IMR-90 (cell line): Measurements from ENCODE around the gene AHSG. TPM values are rescaled to one million over a fixed set of nuclear protein-coding genes. Genes with fewer than 3 reads are reported as not detected.
A peak's percentile ranks its signal among the peaks of the same experiment; 100 is the strongest.

ENCODE experiments used
- ATAC-seq: fragments of 200-7000 bp; cut with Tn5 transposase; 2 replicates; pipeline ENCODE4 v1.9.1; 2020; ENCODE audit warnings: low read depth, mild to moderate bottlenecking, moderate library complexity
- BruUV-seq: library from RNA; stranded (reverse); fragments of 400-500 nt; replicated peaks from 2 replicates; lab custom pipeline; 2021; lab: Mats Ljungman, UMichigan
- CTCF ChIA-PET: fragments of 300-600 bp; formaldehyde crosslinking; extraction: SDS; loops from one replicate; lab custom pipeline; 2021; ENCODE audit warnings: antibody characterized with exemption; lab: Yijun Ruan, JAX
- POLR2A ChIA-PET: fragments of 300-600 bp; sonication (Branson Sonifier 250); formaldehyde crosslinking; loops from one replicate; lab custom pipeline; 2022; ENCODE audit warnings: antibody characterized with exemption; ENCODE audit not compliant: unreplicated experiment; lab: Charles Lee
- DNase-seq: peaks from one replicate; pipeline ENCODE4 v3.0.0; 2013
- H2AFZ ChIP-seq: replicated peaks from 2 replicates; pipeline ENCODE3; 2013; ENCODE audit warnings: low read length, mild to moderate bottlenecking; ENCODE audit not compliant: poor library complexity
- H2AK5ac ChIP-seq: 2 replicates; pipeline ENCODE4 v1.6.1; 2013; ENCODE audit warnings: low read depth, low read length, inconsistent platforms
- H2AK9ac ChIP-seq: replicated peaks from 2 replicates; pipeline ENCODE3; 2013; ENCODE audit warnings: mild to moderate bottlenecking, low read depth, low read length, moderate library complexity; ENCODE audit not compliant: poor library complexity
- H2BK120ac ChIP-seq: 2 replicates; pipeline ENCODE4 v1.6.1; 2013; ENCODE audit warnings: low read depth, low read length, inconsistent platforms
- H2BK15ac ChIP-seq: 3 replicates; pipeline ENCODE4 v1.6.1; 2013; ENCODE audit warnings: low read depth, low read length, inconsistent platforms
- H2BK20ac ChIP-seq: 2 replicates; pipeline ENCODE4 v1.6.1; 2013; ENCODE audit warnings: low read depth, mild to moderate bottlenecking, inconsistent platforms, low read length, moderate library complexity
- H2BK5ac ChIP-seq: 2 replicates; pipeline ENCODE4 v1.6.1; 2013; ENCODE audit warnings: mild to moderate bottlenecking, low read depth, low read length, inconsistent platforms; ENCODE audit not compliant: poor library complexity, severe bottlenecking
- H3K14ac ChIP-seq: replicated peaks from 2 replicates; pipeline ENCODE4 v1.6.1; 2013; ENCODE audit warnings: low read depth, low read length, inconsistent platforms
- H3K18ac ChIP-seq: 2 replicates; pipeline ENCODE4 v1.6.1; 2013; ENCODE audit warnings: low read depth, low read length, control low read depth
- H3K23ac ChIP-seq: 2 replicates; pipeline ENCODE4 v1.6.1; 2013; ENCODE audit warnings: low read depth, low read length, inconsistent platforms
- H3K27ac ChIP-seq: 2 replicates; pipeline ENCODE4 v1.5.1; 2013; ENCODE audit warnings: mild to moderate bottlenecking, control low read depth, low read length; ENCODE audit not compliant: insufficient read depth
- H3K27me3 ChIP-seq: 2 replicates; pipeline ENCODE4 v1.6.1; 2013; ENCODE audit warnings: low read length; ENCODE audit not compliant: control insufficient read depth, insufficient read depth
- H3K36me3 ChIP-seq: 2 replicates; pipeline ENCODE4 v1.6.1; 2013; ENCODE audit warnings: low read length, mixed read lengths; ENCODE audit not compliant: control insufficient read depth, insufficient read depth
- H3K4ac ChIP-seq: 2 replicates; pipeline ENCODE4 v1.6.1; 2013; ENCODE audit warnings: low read depth, low read length, inconsistent platforms
- H3K4me1 ChIP-seq: 2 replicates; pipeline ENCODE4 v1.6.1; 2013; ENCODE audit warnings: low read length, mixed read lengths; ENCODE audit not compliant: control insufficient read depth, insufficient read depth
- H3K4me2 ChIP-seq: 2 replicates; pipeline ENCODE4 v1.6.1; 2013; ENCODE audit warnings: low read depth, mild to moderate bottlenecking, control low read depth, low read length, moderate library complexity
- H3K4me3 ChIP-seq: 2 replicates; pipeline ENCODE4 v1.5.1; 2013; ENCODE audit warnings: low read depth, mild to moderate bottlenecking, control low read depth, low read length, moderate library complexity; ENCODE audit not compliant: insufficient read depth
- H3K56ac ChIP-seq: 2 replicates; pipeline ENCODE4 v1.6.1; 2013; ENCODE audit warnings: low read length, inconsistent platforms; ENCODE audit not compliant: insufficient read depth; ENCODE audit errors: extremely low read depth
- H3K79me1 ChIP-seq, 2 experiments: 2 replicates each; pipeline ENCODE4 v1.6.1; 2013; ENCODE audit warnings: low read length in 2 of 2, inconsistent platforms in 1 of 2, low read depth in 1 of 2
- H3K9ac ChIP-seq: 2 replicates; pipeline ENCODE4 v1.6.1; 2013; ENCODE audit warnings: low read depth, low read length, control low read depth
- H3K9me1 ChIP-seq: 2 replicates; pipeline ENCODE4 v1.6.1; 2013; ENCODE audit warnings: low read length, inconsistent platforms; ENCODE audit not compliant: insufficient read depth
- H3K9me3 ChIP-seq: 2 replicates; pipeline ENCODE4 v1.6.1; 2013; ENCODE audit warnings: low read length; ENCODE audit not compliant: control insufficient read depth, insufficient read depth
- H4K20me1 ChIP-seq: 2 replicates; pipeline ENCODE4 v1.6.1; 2013; ENCODE audit warnings: low read length, inconsistent platforms; ENCODE audit not compliant: insufficient read depth
- H4K5ac ChIP-seq: 2 replicates; pipeline ENCODE4 v1.6.1; 2013; ENCODE audit warnings: mild to moderate bottlenecking, low read depth, low read length, control low read depth
- H4K8ac ChIP-seq, 2 experiments: 2 replicates each; pipeline ENCODE4 v1.6.1; 2013; ENCODE audit warnings: low read depth in 2 of 2, low read length in 2 of 2, control low read depth in 1 of 2, inconsistent platforms in 1 of 2
- H4K91ac ChIP-seq: 2 replicates; pipeline ENCODE4 v1.6.1; 2013; ENCODE audit warnings: low read depth, low read length, inconsistent platforms; ENCODE audit not compliant: insufficient read depth
- BHLHE40 ChIP-seq: fragments of 150-350 bp; IDR thresholded peaks from 2 replicates; pipeline ENCODE4 v1.6.1; 2016; ENCODE audit warnings: mild to moderate bottlenecking, low read depth, low read length
- CEBPB ChIP-seq: IDR thresholded peaks from 2 replicates; pipeline ENCODE4 v1.6.1; 2012; ENCODE audit warnings: low read depth, low read length, improper control_type of control experiment
- FOS ChIP-seq: fragments of 150-350 bp; IDR thresholded peaks from 2 replicates; pipeline ENCODE4 v1.6.1; 2016; ENCODE audit warnings: low read depth, low read length
- MAZ ChIP-seq: IDR thresholded peaks from 2 replicates; pipeline ENCODE4 v1.6.1; 2012; ENCODE audit warnings: low read depth, mild to moderate bottlenecking, low read length, improper control_type of control experiment, moderate library complexity, borderline replicate concordance
- RCOR1 ChIP-seq: IDR thresholded peaks from 2 replicates; pipeline ENCODE4 v1.6.1; 2012; ENCODE audit warnings: mild to moderate bottlenecking, low read length, improper control_type of control experiment; ENCODE audit not compliant: insufficient replicate concordance
- SMC3 ChIP-seq: fragments of 150-350 bp; IDR thresholded peaks from 2 replicates; pipeline ENCODE4 v1.6.1; 2016; ENCODE audit warnings: low read depth, mild to moderate bottlenecking, antibody characterized with exemption, low read length, moderate library complexity
- USF2 ChIP-seq: fragments of 150-350 bp; IDR thresholded peaks from 2 replicates; pipeline ENCODE4 v1.6.1; 2017; ENCODE audit warnings: mild to moderate bottlenecking, antibody characterized with exemption, low read length, low read depth
- WGBS, 2 experiments: methylation state at CpG; one replicate each; pipeline versions ENCODE4 v1.1.5 to v1.1.7; 2013; ENCODE audit warnings: missing lambda C conversion rate in 2 of 2; ENCODE audit not compliant: insufficient read length in 1 of 2; ENCODE audit errors: extremely low coverage in 2 of 2; 5-methylcytosine and 5-hydroxymethylcytosine counted together
- dilution Hi-C: fragments of 300-500 bp; cut with HindIII; formaldehyde crosslinking; loops from one replicate; pipeline ENCODE4 v1.14.3; 2018; ENCODE audit warnings: low sequenced_read_pairs; ENCODE audit not compliant: unreplicated experiment
- in situ Hi-C: fragments of 300-500 bp; cut with MboI; formaldehyde crosslinking; loops from 3 replicates; pipeline ENCODE4 v1.14.3; 2019; ENCODE audit warnings: low sequenced_read_pairs, inconsistent platforms, mixed read lengths
- intact Hi-C: fragments of 100-400 bp; cut with micrococcal nuclease; formaldehyde crosslinking; loops from 2 replicates; pipeline ENCODE4 v1.10.0; 2022
- polyA plus RNA-seq, 3 experiments: library from polyadenylated mRNA; depleted of rRNA; stranded (reverse); fragments of >200 nt; gene quantifications; 2 replicates each; pipeline ENCODE4 v1.2.3, GENCODE V29; 2012; ENCODE audit warnings: low replicate concordance in 1 of 3
- total RNA-seq: library from RNA; depleted of rRNA; stranded (reverse); fragments of >200 nt; gene quantifications from 2 replicates; pipeline ENCODE4 v1.2.3, GENCODE V29; 2012

AHSG gene
- total and polyA plus RNA-seq, 2 of the 4 experiments (the other 2 are of a cell fraction), result not detected

- Histone ChIP-seq H3K4me1 (no peaks in the 10 kb centered on the region), H2AFZ (no peak overlapping the region), H3K79me1 (no peaks in the 10 kb centered on the region), H3K23ac (no peak overlapping the region), H2BK120ac (no peak overlapping the region), H3K36me3 (no peaks in the 10 kb centered on the region), H2BK20ac (no peak overlapping the region), H3K9ac (no peak overlapping the region), H2BK15ac (no peak overlapping the region), H3K9me1 (no peaks in the 10 kb centered on the region), H3K4me2 (no peak overlapping the region), H4K8ac (no peak overlapping the region), H2BK5ac (no peak overlapping the region), H4K91ac (no peak overlapping the region), H3K18ac (no peak overlapping the region), H3K9me3 (no peaks in the 10 kb centered on the region), H3K14ac (no peak overlapping the region), H3K4ac (no peak overlapping the region), H2AK5ac (no peak overlapping the region), H2AK9ac (peak overlapping the region; percentile 16), H3K27ac (no peak overlapping the region), H4K20me1 (no peaks in the 10 kb centered on the region), H4K5ac (no peak overlapping the region), H3K4me3 (no peak overlapping the region), H3K56ac (no peak overlapping the region), H3K27me3 (peaks cover 5% of the 10 kb centered on the region)
- intact Hi-C loops, result no loop called here
- ATAC-seq (no peak), DNase-seq (no peak)
- in situ Hi-C loops, result no loop called here
- ChIA-PET CTCF (no interaction called here), POLR2A (no interaction called here)
- WGBS, 2 experiments, result 100% methylated on average over 1 of the region's 7 CpGs; no CpG with 5 or more reads in 1 of the 2 experiments
- BruUV-seq, result no TSS peak
- dilution Hi-C loops, result no loop called here
- TF ChIP-seq FOS, result no peak
- TF ChIP-seq MAZ, result no peak
- no peak for TF ChIP-seq USF2
- no peak for TF ChIP-seq CEBPB
- TF ChIP-seq SMC3, result no peak
- no peak for TF ChIP-seq BHLHE40
- no peak for TF ChIP-seq RCOR1
These were observed 40.3 kb downstream of the AHSG start for GRCh38 chr3:186653080-186653707.
